Amniotic stem cell (primary cell): ENCODE results near the gene IFT80.
A peak's percentile ranks its signal among the peaks of the same experiment; 100 is the strongest.

Experiments
- DNase-seq: peaks from one replicate; lab custom pipeline; 2025; lab: John Stamatoyannopoulos, UW

IFT80 gene

DNA sequence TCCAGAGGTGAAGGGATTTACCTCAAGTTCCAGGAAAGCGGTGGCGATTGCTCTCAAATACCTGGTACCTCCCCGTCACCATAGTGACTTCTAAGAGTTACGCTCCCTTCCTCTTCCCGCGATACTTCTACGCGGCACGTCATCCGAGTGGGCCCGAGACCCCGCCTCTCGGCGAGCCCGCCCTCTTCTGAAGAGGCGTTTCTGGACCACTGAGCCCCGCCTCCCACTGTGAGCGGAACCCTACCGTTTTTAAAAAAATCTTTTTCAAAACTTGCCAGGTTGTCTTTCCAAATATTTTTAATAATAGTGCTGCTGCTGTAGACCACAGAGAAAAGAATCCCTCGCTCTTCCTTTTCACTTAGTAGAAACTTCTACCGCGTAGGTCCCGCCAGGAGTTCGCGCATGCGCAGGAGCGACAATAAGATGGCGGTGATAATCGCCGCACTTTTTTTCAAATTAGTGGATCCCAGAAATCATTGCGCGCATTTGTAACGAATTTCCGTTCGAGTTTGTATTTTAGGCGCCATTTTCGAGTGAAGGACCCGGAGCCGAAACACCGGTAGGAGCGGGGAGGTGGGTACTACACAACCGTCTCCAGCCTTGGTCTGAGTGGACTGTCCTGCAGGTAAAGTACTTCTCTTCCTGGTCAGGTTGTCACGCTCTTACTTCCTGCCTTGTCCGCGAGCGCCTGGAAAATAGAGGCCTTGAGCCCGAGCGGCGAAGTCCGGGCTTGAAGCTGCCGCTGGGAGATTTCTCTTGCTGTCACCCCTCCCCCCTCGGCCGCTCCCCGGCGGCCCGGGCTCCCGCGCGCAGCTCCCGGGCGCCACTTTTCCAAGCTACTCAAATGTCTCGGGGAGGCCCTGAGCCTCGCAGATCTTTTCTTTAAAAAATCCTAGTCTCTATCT lies at the start of gene IFT80, which contains the start of gene SMC4:
TSS of gene IFT80 (minus strand) at position 101 of the 905 bp plus-strand sequence. CDS start 14,625 bp downstream, outside the sequence.
TSS of gene SMC4 (plus strand) at position 526 of the 905 bp plus-strand sequence. CDS start 1,177 bp downstream, outside the sequence.
- DNase-seq, result peak; percentile 97

DNA sequence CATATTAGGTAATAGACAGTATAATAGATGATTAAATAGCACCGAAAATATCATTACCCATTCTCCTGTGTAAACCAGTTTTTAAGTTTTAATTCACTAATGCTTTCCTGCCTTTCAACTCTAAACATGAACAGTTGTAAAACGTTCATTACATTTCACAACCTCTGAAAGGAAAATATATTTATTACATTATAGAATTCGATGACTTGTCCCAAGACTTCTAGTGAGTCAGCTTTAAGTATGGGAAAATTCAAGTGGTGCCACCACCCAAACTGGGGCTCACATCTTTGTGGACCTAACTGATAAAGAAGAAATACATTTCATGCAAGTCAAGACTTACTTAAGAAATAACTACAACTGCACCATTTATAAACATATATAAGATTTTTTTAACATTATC lies 48.5 kb upstream of the IFT80 start:
- DNase-seq, result no peak

GRCh38 chr3:160446522-160447056 lies 47.6 kb upstream of the IFT80 start:
- no peak for DNase-seq

- DNase-seq, result no peak
Observed at GRCh38 chr3:160445854-160446253, 46.8 kb upstream of the IFT80 start.

GRCh38 chr3:160444411-160444810 lies 45.4 kb upstream of the IFT80 start:
- DNase-seq, result no peak

- DNase-seq, result no peak
Observed at GRCh38 chr3:160440687-160441086, 41.7 kb upstream of the IFT80 start.

DNA sequence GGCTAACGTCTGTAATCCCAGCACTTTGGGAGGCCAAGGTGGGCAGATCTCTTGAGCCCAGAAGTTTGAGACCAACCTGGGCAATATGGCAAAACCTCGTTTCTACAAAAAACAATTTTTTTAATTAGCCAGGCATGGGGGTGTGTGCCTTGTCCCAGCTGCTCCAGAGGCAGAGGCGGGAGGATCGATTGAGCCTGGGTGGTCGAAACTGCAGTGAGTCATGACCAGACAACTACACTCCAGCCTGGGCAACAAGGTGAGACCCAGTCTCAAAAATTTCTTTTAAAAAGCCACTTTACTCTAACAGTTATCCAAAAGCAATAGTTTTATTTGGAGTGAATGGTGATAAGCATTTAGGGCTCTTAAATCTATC lies 38.0 kb upstream of the IFT80 start:
- no peak for DNase-seq

GRCh38 chr3:160435747-160436146 lies 36.7 kb upstream of the IFT80 start:
- no peak for DNase-seq

DNA sequence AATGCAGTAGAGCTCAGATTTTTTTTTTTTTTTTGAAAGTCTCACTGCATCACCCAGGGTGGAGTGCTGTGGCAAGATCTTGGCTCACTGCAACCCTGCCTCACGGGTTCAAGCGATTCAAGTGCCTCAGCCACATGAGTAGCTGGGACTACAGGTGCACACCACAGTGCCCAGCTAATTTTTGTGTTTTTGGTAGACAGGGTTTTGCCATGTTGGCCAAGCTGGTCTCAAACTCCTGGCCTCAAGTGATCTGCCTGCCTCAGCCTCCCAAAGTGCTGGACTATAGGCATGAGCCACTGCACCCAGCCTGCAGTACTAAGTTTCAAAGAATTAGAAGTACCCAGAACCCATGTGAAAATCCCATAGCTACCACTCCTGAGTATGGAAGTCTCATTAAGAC lies 36.1 kb upstream of the IFT80 start:
- no peak for DNase-seq

DNA sequence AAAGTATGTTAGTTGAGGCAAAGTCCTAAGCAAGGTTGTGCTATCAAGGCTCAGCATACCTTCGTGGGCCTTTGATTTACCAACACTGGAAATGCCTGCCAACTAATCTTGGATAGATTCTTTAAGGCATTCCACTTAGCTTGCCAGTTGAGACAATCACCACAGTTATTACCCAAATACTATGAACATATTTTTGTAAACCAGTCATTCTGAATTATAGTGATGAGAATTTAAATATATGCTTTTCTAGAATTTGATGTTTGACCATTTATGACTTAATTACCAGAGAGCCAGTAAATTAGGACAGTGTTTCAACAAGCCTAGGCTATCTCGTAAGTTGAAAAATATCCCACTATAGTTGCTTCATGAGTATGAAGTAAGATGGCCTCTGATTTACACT lies 35.0 kb upstream of the IFT80 start:
- peak; percentile 22 for DNase-seq

DNA sequence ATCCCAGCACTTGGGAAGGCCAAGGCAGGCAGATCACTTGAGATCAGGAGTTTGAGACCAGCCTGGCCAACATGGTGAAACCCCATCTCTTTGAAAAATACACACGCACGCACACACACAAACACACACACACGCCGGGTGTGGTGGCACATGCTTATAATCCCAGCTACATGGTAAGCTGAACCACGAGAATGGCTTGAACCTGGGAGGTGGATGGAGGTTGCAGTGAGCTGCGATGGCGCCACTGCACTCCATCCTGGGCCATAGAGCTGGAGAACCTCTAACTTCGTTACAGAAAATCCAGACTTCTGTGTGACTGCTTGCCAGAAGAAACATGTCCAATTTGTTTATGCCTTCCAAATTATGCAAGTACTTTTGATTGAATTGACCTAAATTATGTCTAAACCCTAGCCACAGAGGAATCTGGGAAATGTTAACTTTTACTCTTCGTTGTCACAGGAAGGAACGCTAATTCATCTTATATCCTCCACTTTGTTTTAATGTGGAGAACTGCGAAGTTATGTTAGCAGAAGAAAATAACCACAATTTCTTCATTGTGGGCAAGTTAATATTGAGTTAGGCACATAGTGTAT lies 28.9 kb upstream of the IFT80 start:
- no peak for DNase-seq

- DNase-seq, result no peak
Observed at GRCh38 chr3:160417311-160417710, 18.3 kb upstream of the IFT80 start.

- DNase-seq, result peak; percentile 58
Observed at GRCh38 chr3:160413613-160414248, 14.7 kb upstream of the IFT80 start.

- DNase-seq, result no peak
Observed at GRCh38 chr3:160412477-160412876, 13.5 kb upstream of the IFT80 start.

GRCh38 chr3:160409812-160410610 lies 11.0 kb upstream of the IFT80 start:
- DNase-seq, result no peak

DNA sequence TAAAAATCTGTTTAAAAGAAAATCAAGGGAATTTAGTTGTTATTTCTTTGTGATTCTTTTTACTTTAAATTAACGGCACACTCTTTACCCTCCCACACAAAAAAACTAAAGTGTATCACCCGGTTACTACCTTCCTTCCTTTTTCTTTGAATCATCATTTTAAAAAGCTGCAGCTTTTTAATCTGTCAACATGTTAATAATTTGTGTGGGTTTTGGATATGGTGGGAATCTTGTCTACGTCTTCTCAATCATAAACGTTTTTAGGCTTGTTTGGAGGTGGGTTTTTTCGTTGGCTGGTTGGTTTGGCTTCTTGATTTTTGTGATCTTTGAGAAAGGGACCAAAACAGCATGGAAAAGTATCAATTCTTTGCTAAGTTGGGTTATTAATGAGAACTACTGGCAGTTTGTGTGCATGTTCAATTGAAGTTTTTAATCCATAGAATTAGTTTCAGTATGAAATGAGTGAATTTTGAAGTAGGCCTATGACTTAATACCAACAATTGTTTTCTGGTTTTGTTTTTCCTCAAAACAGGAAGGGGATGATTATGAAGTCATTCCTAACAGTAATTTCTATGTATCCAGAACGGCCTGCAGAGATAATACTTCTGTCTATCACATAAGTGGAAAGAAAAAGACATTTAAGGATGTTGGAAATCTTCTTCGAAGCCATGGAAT lies 4.9 kb upstream of the IFT80 start:
- no peak for DNase-seq

GRCh38 chr3:160403028-160403545 lies 4.1 kb upstream of the IFT80 start:
- no peak for DNase-seq

- no peak for DNase-seq
Observed at GRCh38 chr3:160402221-160403027, 3.4 kb upstream of the IFT80 start.

DNA sequence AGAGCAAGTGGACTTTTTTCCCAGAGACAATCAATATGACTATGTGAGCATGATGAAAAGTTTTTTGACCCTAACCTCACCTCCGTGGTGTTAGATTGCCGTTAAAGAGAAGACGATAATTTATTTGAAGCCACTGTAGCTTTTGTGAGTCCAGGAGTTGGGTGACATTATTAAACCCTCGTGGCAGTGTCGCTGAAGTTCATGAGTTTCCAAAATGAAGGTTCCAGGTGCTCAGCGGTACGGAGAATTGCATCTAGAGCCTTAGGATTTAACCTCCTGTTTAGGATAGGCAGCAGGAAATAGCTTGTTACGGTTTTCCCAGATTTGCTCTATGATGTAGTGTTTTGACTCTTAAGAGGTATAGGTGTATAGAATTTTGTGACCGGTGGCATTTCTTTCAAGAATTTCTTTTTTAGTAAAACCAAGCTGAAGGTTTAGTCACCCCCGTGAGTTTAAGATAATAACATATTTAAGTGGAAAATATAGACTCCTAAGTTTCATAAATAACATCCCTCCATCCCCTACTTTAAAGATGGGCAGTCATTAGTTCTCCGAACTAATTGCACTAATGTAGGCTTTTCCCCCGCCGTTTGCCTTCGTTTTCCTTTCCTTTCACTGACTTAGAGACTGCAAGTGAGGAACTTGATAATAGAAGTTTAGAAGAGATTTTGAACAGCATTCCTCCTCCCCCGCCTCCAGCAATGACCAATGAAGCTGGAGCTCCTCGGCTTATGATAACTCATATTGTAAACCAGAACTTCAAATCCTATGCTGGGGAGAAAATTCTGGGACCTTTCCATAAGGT lies 2.5 kb upstream of the IFT80 start:
- peak; percentile 33 for DNase-seq
